SK-N-SH (cell line): ENCODE data around the gene RAD51. TPM values are rescaled to one million over a fixed set of nuclear protein-coding genes. Genes with fewer than 3 reads are reported as not detected.
"Not testable (repeated sequence)": the region's sequence is repeated elsewhere in the genome, so short reads cannot be mapped to it uniquely, and the experiment has no call there.

Experiments
- CTCF ChIA-PET: fragments of 300-600, 350-600 bp; formaldehyde crosslinking; extraction: SDS; loops from one replicate; lab custom pipeline; 2021; lab: Yijun Ruan, JAX
- POLR2A ChIA-PET: fragments of 350-600 bp; sonication (Branson Sonifier 250); formaldehyde crosslinking; extraction: SDS; loops from one replicate; lab custom pipeline; 2020; ENCODE audit warnings: antibody characterized with exemption, inconsistent platforms; lab: Yijun Ruan, JAX
- DNase-seq: peaks from one replicate; pipeline ENCODE4 v3.0.0; 2012
- H2AFZ ChIP-seq: fragments of 200-600 bp; sonication (generic); 2 replicates; pipeline ENCODE4 v1.8.1; 2016; ENCODE audit warnings: antibody characterized with exemption, mild to moderate bottlenecking, low read depth
- H3F3A ChIP-seq: fragments of 200-600 bp; sonication (generic); replicated peaks from 2 replicates; pipeline ENCODE3; 2016; ENCODE audit warnings: antibody characterized with exemption, mild to moderate bottlenecking; ENCODE audit not compliant: insufficient read depth
- H3K27ac ChIP-seq, 2 experiments: fragments of 200-500 bp in 1 of 2; fragments of 200-600 bp in 1 of 2; sonication (Bioruptor generic) in 1 of 2; sonication (generic), shearing (Covaris generic) in 1 of 2; 2 replicates each; pipeline versions ENCODE4 v1.5.1 to v1.6.1; 2014 to 2016; ENCODE audit warnings: low read depth in 2 of 2, inconsistent platforms in 1 of 2, low read length in 1 of 2, mild to moderate bottlenecking in 1 of 2, mixed read lengths in 1 of 2
- H3K27me3 ChIP-seq: fragments of 200-600 bp; sonication (generic), shearing (Covaris generic); 2 replicates; pipeline ENCODE4 v1.6.1; 2016; ENCODE audit warnings: mixed run types; ENCODE audit not compliant: insufficient read depth
- H3K36me3 ChIP-seq, 2 experiments: fragments of 200-500 bp in 1 of 2; fragments of 200-600 bp in 1 of 2; sonication (Bioruptor generic) in 1 of 2; sonication (generic) in 1 of 2; replicated peaks in 1 of 2; 2 replicates each; pipeline versions ENCODE3 to v1.5.1; 2014 to 2016; ENCODE audit warnings: low read length in 1 of 2, mild to moderate bottlenecking in 1 of 2; ENCODE audit not compliant: insufficient read depth in 2 of 2, control insufficient read depth in 1 of 2
- H3K4me1 ChIP-seq, 2 experiments: fragments of 200-500 bp in 1 of 2; fragments of 200-600 bp in 1 of 2; sonication (Bioruptor generic) in 1 of 2; sonication (generic), shearing (Covaris generic) in 1 of 2; 2 replicates each; pipeline versions ENCODE4 v1.5.1 to v1.6.1; 2014 to 2016; ENCODE audit warnings: low read depth in 1 of 2, low read length in 1 of 2, mixed run types in 1 of 2; ENCODE audit not compliant: insufficient read depth in 2 of 2, control insufficient read depth in 1 of 2
- H3K4me2 ChIP-seq: fragments of 200-600 bp; sonication (generic), shearing (Covaris generic); 2 replicates; pipeline ENCODE4 v1.6.1; 2017; ENCODE audit warnings: mixed run types
- H3K4me3 ChIP-seq, 2 experiments: fragments of 200-500 bp in 1 of 2; fragments of 200-600 bp in 1 of 2; sonication (Bioruptor generic) in 1 of 2; sonication (generic), shearing (Covaris generic) in 1 of 2; 2 replicates each; pipeline versions ENCODE4 v1.5.1 to v1.8.1; 2014 to 2016; ENCODE audit warnings: low read depth in 2 of 2, inconsistent platforms in 1 of 2, low read length in 1 of 2, mild to moderate bottlenecking in 1 of 2, mixed read lengths in 1 of 2, moderate library complexity in 1 of 2
- H3K79me2 ChIP-seq: fragments of 200-600 bp; sonication (generic); 2 replicates; pipeline ENCODE4 v1.8.1; 2017; ENCODE audit warnings: mild to moderate bottlenecking; ENCODE audit not compliant: insufficient read depth
- H3K9ac ChIP-seq: fragments of 200-600 bp; sonication (generic); 2 replicates; pipeline ENCODE4 v1.6.1; 2017; ENCODE audit warnings: mixed run types
- H3K9me2 ChIP-seq: fragments of 200-600 bp; sonication (generic); 2 replicates; pipeline ENCODE4 v1.6.1; 2017; ENCODE audit warnings: mixed run types
- H3K9me3 ChIP-seq: fragments of 200-600 bp; sonication (generic); 2 replicates; pipeline ENCODE4 v1.6.1; 2017; ENCODE audit warnings: mixed run types, mild to moderate bottlenecking, moderate library complexity
- H4K20me1 ChIP-seq: fragments of 200-600 bp; sonication (generic); 2 replicates; pipeline ENCODE4 v1.6.1; 2017; ENCODE audit warnings: mild to moderate bottlenecking, mixed run types; ENCODE audit not compliant: insufficient read depth
- ELF1 ChIP-seq: IDR thresholded peaks from 2 replicates; pipeline ENCODE4 v1.4.0; 2012
- IRF3 ChIP-seq: fragments of 150-350 bp; IDR thresholded peaks from 2 replicates; pipeline ENCODE4 v1.6.1; 2016; ENCODE audit warnings: mild to moderate bottlenecking, low read depth, low read length
- MAX ChIP-seq: IDR thresholded peaks from 2 replicates; pipeline ENCODE4 v1.4.0; 2012; ENCODE audit warnings: low read depth
- RAD21 ChIP-seq: IDR thresholded peaks from 2 replicates; pipeline ENCODE4 v1.6.1; 2012; ENCODE audit warnings: mild to moderate bottlenecking, low read length
- RCOR1 ChIP-seq: fragments of 150-350 bp; IDR thresholded peaks from 2 replicates; pipeline ENCODE4 v1.6.1; 2017; ENCODE audit warnings: antibody characterized with exemption, low read length
- RFX5 ChIP-seq: IDR thresholded peaks from 2 replicates; pipeline ENCODE4 v1.6.1; 2012; ENCODE audit warnings: mild to moderate bottlenecking, improper control_type of control experiment, low read length
- SMC3 ChIP-seq: IDR thresholded peaks from 2 replicates; pipeline ENCODE4 v1.6.1; 2012; ENCODE audit warnings: low read depth, low read length, improper control_type of control experiment
- TAF1 ChIP-seq: IDR thresholded peaks from 2 replicates; pipeline ENCODE4 v1.6.1; 2012; ENCODE audit warnings: low read depth, mild to moderate bottlenecking, low read length, moderate library complexity, borderline replicate concordance
- USF1 ChIP-seq: IDR thresholded peaks from 2 replicates; pipeline ENCODE4 v1.4.0; 2012; ENCODE audit warnings: low read depth, borderline replicate concordance
- YY1 ChIP-seq: IDR thresholded peaks from 2 replicates; pipeline ENCODE4 v1.4.0; 2012; ENCODE audit warnings: low read depth, mild to moderate bottlenecking
- WGBS: methylation state at CpG from one replicate; pipeline ENCODE4 v1.1.6; 2017; ENCODE audit warnings: low lambda C conversion rate; 5-methylcytosine and 5-hydroxymethylcytosine counted together
- polyA plus RNA-seq, 3 experiments: library from polyadenylated mRNA; depleted of rRNA; stranded (reverse); fragments of >200 nt; gene quantifications; 2 replicates each; pipeline ENCODE4 v1.2.3, GENCODE V29; 2012

RAD51 gene
- polyA plus RNA-seq, 1 of the 3 experiments (the other 2 are of a cell fraction): 7.6 TPM

GRCh38 chr15:40664909-40665308 lies 30.1 kb upstream of the RAD51 start:
- Histone ChIP-seq H3K9me3 (no peaks in the 10 kb centered on the region), H3K27ac (no peak overlapping the region), H3K27me3 (no peaks in the 10 kb centered on the region), H3K9me2 (no peaks in the 10 kb centered on the region), H3K4me2 (no peak overlapping the region), H3F3A (no peaks in the 10 kb centered on the region), H4K20me1 (no peaks in the 10 kb centered on the region), H2AFZ (no peak overlapping the region), H3K79me2 (no peaks in the 10 kb centered on the region), H3K9ac (no peak overlapping the region), H3K36me3 (peaks cover 0 to 8% of the 10 kb centered on the region in 2 experiments), H3K4me1 (no peaks in the 10 kb centered on the region), H3K4me3 (no peak overlapping the region)
- TF ChIP-seq YY1 (no peak), TAF1 (no peak), RAD21 (no peak), IRF3 (no peak), ELF1 (no peak), MAX (no peak), USF1 (no peak), RCOR1 (no peak), SMC3 (no peak), RFX5 (no peak)
- WGBS: 99% methylated on average over 7 of the region's 7 CpGs
- POLR2A ChIA-PET: no interaction called here
- no peak for DNase-seq
- CTCF ChIA-PET: no interaction called here

GRCh38 chr15:40676290-40676689 lies 18.7 kb upstream of the RAD51 start:
- H3K9me3 ChIP-seq, H3K27ac ChIP-seq, H3K4me3 ChIP-seq, H3K9ac ChIP-seq, H3K79me2 ChIP-seq, H3F3A ChIP-seq, POLR2A ChIA-PET, H3K27me3 ChIP-seq, H3K36me3 ChIP-seq, H4K20me1 ChIP-seq, H3K4me1 ChIP-seq, H3K9me2 ChIP-seq, H2AFZ ChIP-seq, H3K4me2 ChIP-seq, DNase-seq: not testable (repeated sequence)
- 92% methylated on average over 5 of the region's 6 CpGs for WGBS
- CTCF ChIA-PET: interaction anchor here (1.7 kb wide), 1 partner anchor 107 kb away, joined by 4 read pairs; no protein-coding TSS in a partner anchor

GRCh38 chr15:40676906-40677305 lies 18.1 kb upstream of the RAD51 start:
- H3K4me2 ChIP-seq, H3K4me3 ChIP-seq, H3K27me3 ChIP-seq, H2AFZ ChIP-seq, H3K4me1 ChIP-seq, H3K27ac ChIP-seq, H4K20me1 ChIP-seq, H3K9me3 ChIP-seq, H3K9ac ChIP-seq, H3F3A ChIP-seq, H3K9me2 ChIP-seq, H3K79me2 ChIP-seq, H3K36me3 ChIP-seq, POLR2A ChIA-PET, DNase-seq: not testable (repeated sequence)
- CTCF ChIA-PET: interaction anchor here (1.7 kb wide), 1 partner anchor 106 kb away, joined by 4 read pairs; no protein-coding TSS in a partner anchor
- 100% methylated on average over 5 of the region's 38 CpGs for WGBS
